Stimulated activated naive CD8-positive, alpha-beta T cell treated with anti-CD3 and anti-CD28 coated beads, Interleukin-15, amount 100 ng/mL, for 72 hours (primary cell): Measurements from ENCODE around the gene AMMECR1.

Source experiments
- ATAC-seq: fragments of 150-1000 bp; cut with Tn5 transposase; 2 replicates; pipeline ENCODE4 v1.10.0; 2021; ENCODE audit warnings: mild to moderate bottlenecking, moderate library complexity
- DNase-seq, 2 donors: peaks; one replicate each; pipeline ENCODE4 v3.0.0; 2021 to 2022
- H3K27ac Mint-ChIP-seq, 2 donors: one replicate each; pipeline ENCODE4 v1.8.0; 2022; ENCODE audit warnings: mild to moderate bottlenecking in 2 of 2, mixed read lengths in 2 of 2, moderate library complexity in 2 of 2
- H3K27me3 Mint-ChIP-seq: one replicate; pipeline ENCODE4 v1.8.0; 2022; ENCODE audit warnings: mixed read lengths
- H3K4me1 Mint-ChIP-seq: one replicate; pipeline ENCODE4 v1.8.0; 2022; ENCODE audit warnings: mild to moderate bottlenecking, mixed read lengths
- H3K4me3 Mint-ChIP-seq, 2 donors: one replicate each; pipeline ENCODE4 v1.8.0; 2022; ENCODE audit warnings: mild to moderate bottlenecking in 2 of 2, mixed read lengths in 2 of 2, moderate library complexity in 1 of 2
- H3K9me3 Mint-ChIP-seq, 2 donors: one replicate each; pipeline ENCODE4 v1.8.0; 2022; ENCODE audit warnings: mixed read lengths in 2 of 2

The AMMECR1 gene

GRCh38 chrX:110215411-110215810, 102.5 kb downstream of the AMMECR1 start:
- no peak for DNase-seq
- H3K27ac Mint-ChIP-seq, result no peak overlapping the region
- H3K4me1 Mint-ChIP-seq, result peaks cover 12% of the 10 kb centered on the region
- H3K27me3 Mint-ChIP-seq, result no peaks in the 10 kb centered on the region
- ATAC-seq, result no peak
- H3K9me3 Mint-ChIP-seq, result no peaks in the 10 kb centered on the region
- H3K4me3 Mint-ChIP-seq, result no peak overlapping the region

- no peak overlapping the region for H3K27ac Mint-ChIP-seq
- no peak for DNase-seq
Observed at GRCh38 chrX:110214684-110215083, 103.2 kb downstream of the AMMECR1 start.

GRCh38 chrX:110213183-110213582, 104.7 kb downstream of the AMMECR1 start:
- H3K4me1 Mint-ChIP-seq, result peaks cover 11% of the 10 kb centered on the region
- H3K4me3 Mint-ChIP-seq, result no peak overlapping the region
- no peaks in the 10 kb centered on the region for H3K27me3 Mint-ChIP-seq
- DNase-seq, result no peak
- no peak for ATAC-seq
- no peaks in the 10 kb centered on the region for H3K9me3 Mint-ChIP-seq
- no peak overlapping the region for H3K27ac Mint-ChIP-seq

More at GRCh38 chrX:110214684-110215083, 103.2 kb downstream of the AMMECR1 start:
- no peaks in the 10 kb centered on the region for H3K27me3 Mint-ChIP-seq
- H3K9me3 Mint-ChIP-seq, result no peaks in the 10 kb centered on the region
- H3K4me3 Mint-ChIP-seq, result no peak overlapping the region
- ATAC-seq, result no peak
- peaks cover 12% of the 10 kb centered on the region for H3K4me1 Mint-ChIP-seq

- ATAC-seq, result no peak
- H3K27me3 Mint-ChIP-seq, result no peaks in the 10 kb centered on the region
- DNase-seq, result no peak
- no peak overlapping the region for H3K4me3 Mint-ChIP-seq
- H3K27ac Mint-ChIP-seq, result no peak overlapping the region
- peaks cover 2% of the 10 kb centered on the region for H3K4me1 Mint-ChIP-seq
- H3K9me3 Mint-ChIP-seq, result no peaks in the 10 kb centered on the region
Observed at GRCh38 chrX:110212299-110212698, 105.6 kb downstream of the AMMECR1 start.

GRCh38 chrX:110211340-110211739, 106.5 kb downstream of the AMMECR1 start:
- Mint-ChIP-seq H3K27me3 (no peaks in the 10 kb centered on the region), H3K9me3 (no peaks in the 10 kb centered on the region), H3K27ac (peak overlapping the region in 1 of 2 donors; percentile 42), H3K4me3 (no peak overlapping the region), H3K4me1 (no peaks in the 10 kb centered on the region)
- no peak for ATAC-seq
- DNase-seq, result no peak

GRCh38 chrX:110210417-110211139, 107.3 kb downstream of the AMMECR1 start:
- H3K27ac Mint-ChIP-seq, result peak overlapping the region in 1 of 2 donors; percentile 54
- DNase-seq (no peak), ATAC-seq (no peak)
- no peaks in the 10 kb centered on the region for H3K27me3 Mint-ChIP-seq
- no peaks in the 10 kb centered on the region for H3K9me3 Mint-ChIP-seq
- no peaks in the 10 kb centered on the region for H3K4me1 Mint-ChIP-seq
- no peak overlapping the region for H3K4me3 Mint-ChIP-seq

DNA sequence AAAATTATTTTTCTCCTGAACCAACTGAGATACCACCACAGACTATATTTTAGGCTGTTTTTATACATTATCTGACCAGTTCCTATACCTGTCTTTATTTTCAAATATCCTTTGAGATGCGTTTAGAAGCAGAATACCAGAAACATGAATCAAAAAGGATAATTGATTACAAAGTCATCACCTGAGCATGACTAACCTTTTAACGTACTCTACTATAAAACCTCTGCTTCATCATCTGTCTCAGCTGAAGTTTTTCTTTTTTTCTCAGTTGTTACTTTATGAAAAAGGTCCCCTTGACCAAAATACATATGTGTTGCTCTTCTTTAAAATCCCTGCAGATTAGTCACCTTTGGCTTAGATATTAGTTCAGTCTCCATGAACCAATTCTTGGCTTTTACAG, 109.8 kb downstream of the AMMECR1 start:
- no peak overlapping the region for H3K27ac Mint-ChIP-seq
- H3K27me3 Mint-ChIP-seq, result no peaks in the 10 kb centered on the region
- H3K9me3 Mint-ChIP-seq, result no peaks in the 10 kb centered on the region
- DNase-seq, result no peak
- no peak overlapping the region for H3K4me3 Mint-ChIP-seq
- no peak for ATAC-seq
- H3K4me1 Mint-ChIP-seq, result peaks cover 7% of the 10 kb centered on the region

DNA sequence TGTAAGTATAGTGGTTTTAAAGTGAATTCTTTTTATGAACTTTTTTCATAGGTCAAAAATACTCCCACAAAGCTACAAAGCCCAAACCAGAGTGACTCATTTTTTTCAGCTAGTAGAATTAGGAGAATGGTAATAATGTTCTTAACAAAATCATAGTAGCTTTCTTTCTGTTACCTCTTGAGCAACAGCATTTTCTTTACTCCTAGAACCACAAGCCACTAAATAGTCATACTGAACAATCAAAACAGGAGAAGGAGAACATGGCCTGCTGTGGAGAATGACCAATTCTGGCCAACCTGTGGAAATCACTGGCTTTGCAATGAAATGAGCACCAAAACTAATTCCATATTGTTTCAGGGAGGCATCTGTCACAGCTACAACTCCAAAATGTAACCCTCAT, 112.9 kb downstream of the AMMECR1 start:
- Mint-ChIP-seq H3K27ac (peak overlapping the region in 1 of 2 donors; percentile 69), H3K4me3 (no peak overlapping the region), H3K9me3 (no peaks in the 10 kb centered on the region), H3K4me1 (peaks cover 7% of the 10 kb centered on the region), H3K27me3 (no peaks in the 10 kb centered on the region)
- peak; percentile 77 for ATAC-seq
- no peak for DNase-seq

- Mint-ChIP-seq H3K4me1 (peaks cover 7% of the 10 kb centered on the region), H3K9me3 (no peaks in the 10 kb centered on the region), H3K27ac (no peak overlapping the region), H3K27me3 (no peaks in the 10 kb centered on the region), H3K4me3 (no peak overlapping the region)
- DNase-seq (no peak), ATAC-seq (no peak)
Observed at GRCh38 chrX:110201799-110202198, 116.1 kb downstream of the AMMECR1 start.

GRCh38 chrX:110194977-110195376, 122.9 kb downstream of the AMMECR1 start:
- H3K27ac Mint-ChIP-seq, result no peak overlapping the region
- no peaks in the 10 kb centered on the region for H3K4me1 Mint-ChIP-seq
- no peak overlapping the region for H3K4me3 Mint-ChIP-seq
- H3K9me3 Mint-ChIP-seq, result no peaks in the 10 kb centered on the region
- DNase-seq (no peak), ATAC-seq (no peak)
- no peaks in the 10 kb centered on the region for H3K27me3 Mint-ChIP-seq

- Mint-ChIP-seq H3K27me3 (no peaks in the 10 kb centered on the region), H3K4me1 (peaks cover 15% of the 10 kb centered on the region), H3K27ac (no peak overlapping the region), H3K4me3 (no peak overlapping the region), H3K9me3 (no peaks in the 10 kb centered on the region)
- ATAC-seq, result no peak
- no peak for DNase-seq
Observed at GRCh38 chrX:110192516-110192915, 125.4 kb downstream of the AMMECR1 start.

DNA sequence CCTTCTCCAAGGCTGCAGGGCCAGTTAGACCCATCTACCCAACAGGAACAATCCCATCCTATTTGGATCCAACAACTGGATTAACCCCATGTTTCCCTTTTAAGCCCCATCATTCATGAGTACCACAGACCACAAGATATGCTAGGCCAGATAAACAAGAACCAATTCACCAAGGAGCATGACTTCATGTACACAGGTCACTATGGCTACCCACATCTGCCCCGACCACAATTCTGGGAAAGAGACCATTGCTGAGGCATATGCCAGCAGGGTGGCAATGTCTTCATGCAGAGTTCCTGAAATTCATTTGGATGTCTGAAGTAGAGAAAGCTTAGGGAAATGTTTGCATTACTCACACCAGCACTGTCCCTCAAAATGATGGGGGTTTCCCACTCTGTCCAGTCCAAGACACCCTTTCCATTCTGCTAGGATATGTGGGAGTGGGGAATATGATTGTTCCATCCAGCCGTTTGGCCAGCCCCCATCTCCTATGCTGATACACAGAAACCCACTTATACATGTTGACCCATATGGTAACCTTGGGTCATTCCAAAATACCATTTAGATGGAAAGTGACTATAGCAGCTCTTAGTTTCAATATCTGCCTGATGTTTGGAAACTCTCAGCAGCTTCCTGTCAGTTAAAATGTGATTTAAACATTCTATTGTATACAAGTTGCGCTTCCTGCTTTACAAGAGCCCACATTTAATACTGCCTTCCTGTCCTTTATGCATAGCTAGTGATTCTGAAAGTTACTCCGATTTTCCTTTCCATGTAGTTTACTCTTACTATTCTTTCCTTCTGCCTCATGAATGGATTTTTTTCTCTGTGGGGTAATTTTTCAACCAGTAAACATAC, 129.0 kb downstream of the AMMECR1 start:
- peak overlapping the region; percentile 43 to 91 for H3K27ac Mint-ChIP-seq
- H3K9me3 Mint-ChIP-seq, result peaks cover 0 to 12% of the 10 kb centered on the region in 2 donors
- H3K4me1 Mint-ChIP-seq, result peaks cover 20% of the 10 kb centered on the region
- ATAC-seq (peak; percentile 56), DNase-seq (no peak)
- H3K27me3 Mint-ChIP-seq, result no peaks in the 10 kb centered on the region
- H3K4me3 Mint-ChIP-seq, result peak overlapping the region in 1 of 2 donors; percentile 27

- peaks cover 27% of the 10 kb centered on the region for H3K4me1 Mint-ChIP-seq
- H3K4me3 Mint-ChIP-seq, result no peak overlapping the region
- ATAC-seq, result no peak
Observed at GRCh38 chrX:110183314-110183713, 134.6 kb downstream of the AMMECR1 start.

DNA sequence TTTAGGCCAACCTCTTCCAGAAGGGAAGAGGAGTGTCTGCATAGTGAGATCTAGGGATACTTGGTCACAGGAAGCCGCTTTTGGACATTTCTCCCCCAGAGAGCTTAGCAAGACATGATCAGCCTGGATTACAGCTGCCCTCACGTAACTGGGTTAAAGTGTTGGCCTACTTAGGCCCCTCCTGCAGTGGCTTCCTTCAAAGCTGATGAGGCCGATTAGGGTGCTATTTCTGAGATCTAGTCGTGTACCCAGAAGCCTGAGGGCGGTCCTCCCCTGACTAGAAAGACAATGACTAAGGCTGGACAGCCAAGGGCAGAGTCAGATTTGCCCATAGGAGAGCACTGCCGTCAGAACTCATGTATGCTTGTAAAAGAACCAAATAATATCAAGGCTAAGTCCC, 135.0 kb downstream of the AMMECR1 start:
- Mint-ChIP-seq H3K27ac (no peak overlapping the region), H3K4me1 (peaks cover 27% of the 10 kb centered on the region), H3K9me3 (peaks cover 0 to 12% of the 10 kb centered on the region in 2 donors), H3K27me3 (no peaks in the 10 kb centered on the region), H3K4me3 (no peak overlapping the region)
- DNase-seq (no peak), ATAC-seq (no peak)

More at GRCh38 chrX:110183314-110183713, 134.6 kb downstream of the AMMECR1 start:
- Mint-ChIP-seq H3K9me3 (peaks cover 0 to 12% of the 10 kb centered on the region in 2 donors), H3K27ac (no peak overlapping the region), H3K27me3 (no peaks in the 10 kb centered on the region)
- no peak for DNase-seq

- ATAC-seq (peak; percentile 74), DNase-seq (peak in 1 of 2 donors; percentile 13)
- Mint-ChIP-seq H3K4me3 (no peak overlapping the region), H3K9me3 (peaks cover 0 to 12% of the 10 kb centered on the region in 2 donors), H3K27me3 (no peaks in the 10 kb centered on the region), H3K4me1 (peaks cover 27% of the 10 kb centered on the region), H3K27ac (no peak overlapping the region)
Observed at GRCh38 chrX:110182362-110182761, 135.5 kb downstream of the AMMECR1 start.
